Left lung (tissue), 10 donors: ENCODE measurements around the gene OPCML. TPM values are rescaled to one million over a fixed set of nuclear protein-coding genes. Genes with fewer than 3 reads are reported as not detected.

ENCODE experiments used
- ATAC-seq: fragments of 200-7000 bp; cut with Tn5 transposase; one replicate; pipeline ENCODE4 v1.9.1; 2020; ENCODE audit warnings: moderate library complexity
- DNase-seq, 4 donors: peaks; one replicate each; pipeline ENCODE4 v3.0.0-alpha.2; 2013 to 2020
- H3K27ac ChIP-seq, 2 donors: fragments of 200-600 bp; sonication (generic) in 1 of 2; one replicate each; pipeline versions ENCODE4 v1.5.0 to v1.8.0; 2020 to 2021
- H3K27me3 ChIP-seq, 2 donors: fragments of 200-600 bp; sonication (generic) in 1 of 2; one replicate each; pipeline versions ENCODE4 v1.5.0 to v1.8.0; 2020 to 2021
- H3K36me3 ChIP-seq, 2 donors: fragments of 200-600 bp; sonication (generic) in 1 of 2; one replicate each; pipeline versions ENCODE4 v1.5.0 to v1.8.0; 2020 to 2021
- H3K4me1 ChIP-seq, 2 donors: fragments of 200-600 bp; one replicate each; pipeline ENCODE4 v1.8.0; 2021
- H3K4me3 ChIP-seq, 2 donors: fragments of 200-600 bp; sonication (generic) in 1 of 2; one replicate each; pipeline versions ENCODE4 v1.5.0 to v1.8.0; 2020 to 2021; ENCODE audit warnings: mild to moderate bottlenecking in 1 of 2
- H3K9me3 ChIP-seq, 2 donors: fragments of 200-600 bp; sonication (generic) in 1 of 2; one replicate each; pipeline versions ENCODE4 v1.5.0 to v1.8.0; 2020 to 2021
- CTCF ChIP-seq, 2 donors: fragments of 200-600 bp; sonication (generic) in 1 of 2; IDR thresholded peaks; one replicate each; pipeline versions ENCODE4 v1.5.0 to v1.8.0; 2021; ENCODE audit warnings: antibody characterized with exemption in 2 of 2
- intact Hi-C, 2 donors: fragments of 100-400 bp; cut with DNase I; formaldehyde crosslinking; loops; one replicate each; pipeline versions ENCODE4 v1.11.2 to v1.14.2; 2022
- polyA plus RNA-seq, 6 donors: library from polyadenylated mRNA; unstranded; fragments of 120-200 nt; gene quantifications; one replicate each; pipeline ENCODE4 v1.2.1, GENCODE V29; 2013; ENCODE audit not compliant: insufficient read length in 6 of 6
- total RNA-seq, 2 donors: library from RNA; stranded (reverse); fragmentation: NEBNext Ultra II Directional; extraction: Animal tissue kit (Norgen Biotek cat#: 25700); gene quantifications; one replicate each; pipeline ENCODE4 v1.2.1, GENCODE V29; 2021
- donor health status: DM: no; HTN: yes; CAD: no.
- donor health status: DM: no; HTN: no; CAD: no.

Gene OPCML
- total and polyA plus RNA-seq, 8 donors, result 0.98 to 5.3 (median 1.9) TPM; not detected in 2

- no peak for TF ChIP-seq CTCF (IDR thresholded peaks at IDR 0.05)
- intact Hi-C loops, result no loop called here
- no peaks in the 10 kb centered on the region for H3K36me3 ChIP-seq
- no peak overlapping the region for H3K27ac ChIP-seq
- DNase-seq, result no peak
- H3K4me3 ChIP-seq, result no peak overlapping the region
- peaks cover 14 to 90% of the 10 kb centered on the region in 2 donors for H3K27me3 ChIP-seq
- no peaks in the 10 kb centered on the region for H3K9me3 ChIP-seq
- peaks cover 0 to 4% of the 10 kb centered on the region in 2 donors for H3K4me1 ChIP-seq
- ATAC-seq, result no peak
Observed at GRCh38 chr11:133081020-133081419, 451.3 kb downstream of the OPCML start.

GRCh38 chr11:133078591-133079404 lies 453.5 kb downstream of the OPCML start:
- H3K4me1 ChIP-seq, result peaks cover 0 to 4% of the 10 kb centered on the region in 2 donors
- peaks cover 5 to 72% of the 10 kb centered on the region in 2 donors for H3K27me3 ChIP-seq
- no peaks in the 10 kb centered on the region for H3K36me3 ChIP-seq
- no peaks in the 10 kb centered on the region for H3K9me3 ChIP-seq
- intact Hi-C loops, result no loop called here
- H3K4me3 ChIP-seq, result no peak overlapping the region
- peak in 1 of 4 donors; percentile 51 for DNase-seq
- peak; percentile 67 for ATAC-seq
- TF ChIP-seq CTCF (IDR thresholded peaks at IDR 0.05), result peak; percentile 55 to 58
- H3K27ac ChIP-seq, result no peak overlapping the region

- Histone ChIP-seq H3K4me1 (peaks cover 0 to 4% of the 10 kb centered on the region in 2 donors), H3K27me3 (peaks cover 0 to 68% of the 10 kb centered on the region in 2 donors), H3K27ac (no peak overlapping the region), H3K4me3 (no peak overlapping the region), H3K9me3 (no peaks in the 10 kb centered on the region), H3K36me3 (no peaks in the 10 kb centered on the region)
- DNase-seq (no peak), ATAC-seq (no peak)
- intact Hi-C loops, result no loop called here
- no peak for TF ChIP-seq CTCF (IDR thresholded peaks at IDR 0.05)
Observed at GRCh38 chr11:133078012-133078411, 454.3 kb downstream of the OPCML start.

- TF ChIP-seq CTCF (IDR thresholded peaks at IDR 0.05), result no peak
- peaks cover 0 to 54% of the 10 kb centered on the region in 2 donors for H3K27me3 ChIP-seq
- intact Hi-C loops, result no loop called here
- no peak overlapping the region for H3K4me3 ChIP-seq
- no peak for DNase-seq
- ATAC-seq, result no peak
- no peak overlapping the region for H3K27ac ChIP-seq
- no peaks in the 10 kb centered on the region for H3K36me3 ChIP-seq
- no peaks in the 10 kb centered on the region for H3K9me3 ChIP-seq
- no peaks in the 10 kb centered on the region for H3K4me1 ChIP-seq
Observed at GRCh38 chr11:133075351-133075750, 456.9 kb downstream of the OPCML start.

GRCh38 chr11:133072858-133073582 lies 459.3 kb downstream of the OPCML start:
- no peak for TF ChIP-seq CTCF (IDR thresholded peaks at IDR 0.05)
- intact Hi-C loops, result no loop called here

More at GRCh38 chr11:133072858-133073582, 459.3 kb downstream of the OPCML start:
- DNase-seq (no peak), ATAC-seq (no peak)
- no peaks in the 10 kb centered on the region for H3K9me3 ChIP-seq
- H3K4me1 ChIP-seq, result no peaks in the 10 kb centered on the region
- H3K36me3 ChIP-seq, result no peaks in the 10 kb centered on the region
- peaks cover 0 to 37% of the 10 kb centered on the region in 2 donors for H3K27me3 ChIP-seq
- no peak overlapping the region for H3K27ac ChIP-seq
- no peak overlapping the region for H3K4me3 ChIP-seq
